Ascending aorta (tissue), 2 donors: ENCODE data around the gene PRR35. TPM values are rescaled to one million over a fixed set of nuclear protein-coding genes. Genes with fewer than 3 reads are reported as not detected.

ENCODE experiments used
- DNase-seq, 2 donors: peaks; one replicate each; pipeline ENCODE4 v3.0.0-alpha.2; 2019; ENCODE audit warnings: low spot score in 2 of 2
- H3K27ac ChIP-seq, 2 donors: fragments of 200-600 bp; sonication (generic); one replicate each; pipeline ENCODE4 v1.5.1; 2016 to 2017; ENCODE audit warnings: mild to moderate bottlenecking in 1 of 2
- H3K27me3 ChIP-seq: fragments of 200-600 bp; sonication (generic); one replicate; pipeline ENCODE4 v1.5.1; 2017
- H3K36me3 ChIP-seq, 2 donors: fragments of 200-600 bp; sonication (generic); one replicate each; pipeline ENCODE4 v1.5.1; 2016
- H3K4me1 ChIP-seq, 2 donors: fragments of 200-600 bp; sonication (generic); one replicate each; pipeline ENCODE4 v1.5.1; 2016 to 2017; ENCODE audit warnings: mild to moderate bottlenecking in 1 of 2
- H3K4me3 ChIP-seq, 2 donors: fragments of 200-600 bp; sonication (generic); one replicate each; pipeline ENCODE4 v1.5.1; 2016 to 2017; ENCODE audit warnings: mild to moderate bottlenecking in 1 of 2
- H3K9me3 ChIP-seq, 2 donors: fragments of 200-600 bp; sonication (generic); one replicate each; pipeline ENCODE4 v1.5.1; 2016
- intact Hi-C: fragments of 100-400 bp; cut with DNase I; formaldehyde crosslinking; loops from one replicate; pipeline ENCODE4 v1.15.1; 2023
- total RNA-seq: library from RNA; depleted of rRNA; stranded (reverse); fragments of >200 nt; gene quantifications from one replicate; pipeline ENCODE4 v1.1.0, GENCODE V29; 2016
- TF ChIP-seq, protein P1 (sequence below), 3 experiments: fragments of 200-600 bp in 2 of 3; fragments of 450-650 bp in 1 of 3; sonication (generic) in 2 of 3; IDR thresholded peaks; one replicate each; pipeline ENCODE4 v1.5.1; 2016 to 2019; ENCODE audit warnings: antibody characterized with exemption in 3 of 3, mild to moderate bottlenecking in 1 of 3, moderate library complexity in 1 of 3

The PRR35 gene
- total RNA-seq, 1 donor from 2014 or later = not detected

DNA sequence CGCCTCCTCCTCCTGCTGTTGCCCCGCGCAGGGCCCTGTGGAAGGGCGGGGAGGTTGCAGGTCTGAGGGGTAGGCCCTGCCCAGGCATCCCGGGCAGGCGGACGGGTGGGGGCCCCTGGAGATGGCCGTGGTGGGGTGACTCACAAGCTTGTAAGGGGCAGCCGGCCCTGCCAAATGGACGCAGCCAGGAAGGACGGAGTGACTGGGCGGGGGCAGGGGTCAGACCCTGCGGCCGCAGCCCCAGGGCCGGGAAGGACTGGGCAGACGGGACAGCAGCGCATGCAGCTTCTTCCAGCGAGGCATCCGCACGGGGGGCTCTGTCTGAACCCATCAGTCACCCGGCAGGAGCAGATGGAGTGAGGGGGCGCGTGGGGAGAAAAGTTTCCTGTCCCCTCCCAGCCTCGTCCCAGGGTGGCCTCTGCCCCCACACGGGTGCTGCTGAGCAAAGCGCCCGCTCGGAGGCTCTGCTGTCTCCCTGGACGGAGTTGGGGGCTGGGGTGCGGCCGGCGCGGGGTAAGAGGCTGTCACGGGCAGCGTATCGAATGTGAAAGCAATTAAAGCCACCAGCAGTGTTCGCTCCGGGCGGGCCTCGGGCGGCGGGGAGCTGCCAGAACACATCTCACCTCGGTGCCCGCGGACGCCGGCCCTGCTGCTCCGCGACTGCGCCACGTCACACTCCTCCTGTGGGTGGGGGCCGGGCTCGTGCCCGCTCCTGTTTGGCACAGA, 5.4 kb upstream of the PRR35 start:
- Histone ChIP-seq H3K36me3 (peaks cover 27 to 28% of the 10 kb centered on the region in 2 donors), H3K9me3 (no peaks in the 10 kb centered on the region), H3K27me3 (peaks cover 7% of the 10 kb centered on the region), H3K4me3 (no peak overlapping the region), H3K4me1 (peaks cover 0 to 2% of the 10 kb centered on the region in 2 donors), H3K27ac (no peak overlapping the region)
- TF ChIP-seq, protein P1, sequence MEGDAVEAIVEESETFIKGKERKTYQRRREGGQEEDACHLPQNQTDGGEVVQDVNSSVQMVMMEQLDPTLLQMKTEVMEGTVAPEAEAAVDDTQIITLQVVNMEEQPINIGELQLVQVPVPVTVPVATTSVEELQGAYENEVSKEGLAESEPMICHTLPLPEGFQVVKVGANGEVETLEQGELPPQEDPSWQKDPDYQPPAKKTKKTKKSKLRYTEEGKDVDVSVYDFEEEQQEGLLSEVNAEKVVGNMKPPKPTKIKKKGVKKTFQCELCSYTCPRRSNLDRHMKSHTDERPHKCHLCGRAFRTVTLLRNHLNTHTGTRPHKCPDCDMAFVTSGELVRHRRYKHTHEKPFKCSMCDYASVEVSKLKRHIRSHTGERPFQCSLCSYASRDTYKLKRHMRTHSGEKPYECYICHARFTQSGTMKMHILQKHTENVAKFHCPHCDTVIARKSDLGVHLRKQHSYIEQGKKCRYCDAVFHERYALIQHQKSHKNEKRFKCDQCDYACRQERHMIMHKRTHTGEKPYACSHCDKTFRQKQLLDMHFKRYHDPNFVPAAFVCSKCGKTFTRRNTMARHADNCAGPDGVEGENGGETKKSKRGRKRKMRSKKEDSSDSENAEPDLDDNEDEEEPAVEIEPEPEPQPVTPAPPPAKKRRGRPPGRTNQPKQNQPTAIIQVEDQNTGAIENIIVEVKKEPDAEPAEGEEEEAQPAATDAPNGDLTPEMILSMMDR (IDR thresholded peaks at IDR 0.05) = no peak
- DNase-seq = no peak
- intact Hi-C loops = no loop called here

DNA sequence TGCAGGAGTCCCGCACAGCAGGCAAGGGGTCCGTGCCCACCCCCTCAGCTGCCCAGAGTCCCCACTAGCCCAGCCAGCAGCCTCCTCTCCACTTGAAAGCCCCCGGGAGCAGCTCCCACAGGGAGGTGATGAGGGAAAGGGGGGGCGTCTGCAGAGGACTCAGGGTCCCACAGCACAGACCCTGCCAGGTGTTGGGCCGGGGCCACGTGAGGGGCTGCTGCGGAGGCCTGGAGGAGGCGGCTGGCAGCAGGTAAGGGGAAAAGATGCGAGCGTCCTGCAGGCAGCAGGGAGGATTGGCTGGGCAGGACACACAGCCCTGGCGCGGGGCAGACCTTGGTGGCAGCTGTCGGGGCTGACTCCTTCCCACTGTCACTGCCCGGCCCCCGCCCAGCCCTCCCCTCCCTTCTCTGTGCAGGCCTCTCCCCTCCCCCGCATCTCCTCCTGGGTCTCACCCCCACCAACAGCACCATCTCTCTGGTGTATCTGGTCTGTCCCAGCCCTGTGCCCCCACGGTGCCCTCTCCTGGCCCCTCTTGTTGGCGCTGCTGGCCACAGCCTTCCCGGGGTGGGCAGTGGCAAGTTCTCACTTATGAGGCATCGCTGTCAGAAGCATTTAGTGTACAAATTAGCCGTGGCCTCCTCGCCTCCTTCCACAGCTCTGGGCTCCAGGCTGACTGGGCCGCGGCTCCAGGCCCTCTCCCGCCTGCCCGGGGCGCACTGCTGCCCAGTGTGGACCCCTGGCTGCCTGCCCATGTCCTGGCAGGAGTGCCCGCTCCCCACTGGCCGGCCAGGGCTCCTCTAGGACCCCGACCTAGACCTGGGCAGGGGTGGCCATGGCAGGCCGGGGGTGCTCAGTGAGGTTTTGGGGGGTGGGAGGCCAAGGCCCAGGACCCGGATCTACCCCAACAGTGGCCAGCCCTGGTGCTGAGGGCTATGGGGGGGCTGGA, 4.4 kb upstream of the PRR35 start:
- DNase-seq = no peak
- no peaks in the 10 kb centered on the region for H3K9me3 ChIP-seq
- H3K4me1 ChIP-seq = peaks cover 0 to 2% of the 10 kb centered on the region in 2 donors
- peaks cover 7% of the 10 kb centered on the region for H3K27me3 ChIP-seq
- TF ChIP-seq, protein P1 (IDR thresholded peaks at IDR 0.05) = no peak
- H3K27ac ChIP-seq = no peak overlapping the region
- H3K4me3 ChIP-seq = no peak overlapping the region
- H3K36me3 ChIP-seq = peaks cover 21 to 25% of the 10 kb centered on the region in 2 donors
- intact Hi-C loops = no loop called here

- TF ChIP-seq, protein P1 (IDR thresholded peaks at IDR 0.05) = no peak
- DNase-seq = no peak
- no peak overlapping the region for H3K27ac ChIP-seq
These were observed 3.6 kb upstream of the PRR35 start for GRCh38 chr16:556474-557173.

DNA sequence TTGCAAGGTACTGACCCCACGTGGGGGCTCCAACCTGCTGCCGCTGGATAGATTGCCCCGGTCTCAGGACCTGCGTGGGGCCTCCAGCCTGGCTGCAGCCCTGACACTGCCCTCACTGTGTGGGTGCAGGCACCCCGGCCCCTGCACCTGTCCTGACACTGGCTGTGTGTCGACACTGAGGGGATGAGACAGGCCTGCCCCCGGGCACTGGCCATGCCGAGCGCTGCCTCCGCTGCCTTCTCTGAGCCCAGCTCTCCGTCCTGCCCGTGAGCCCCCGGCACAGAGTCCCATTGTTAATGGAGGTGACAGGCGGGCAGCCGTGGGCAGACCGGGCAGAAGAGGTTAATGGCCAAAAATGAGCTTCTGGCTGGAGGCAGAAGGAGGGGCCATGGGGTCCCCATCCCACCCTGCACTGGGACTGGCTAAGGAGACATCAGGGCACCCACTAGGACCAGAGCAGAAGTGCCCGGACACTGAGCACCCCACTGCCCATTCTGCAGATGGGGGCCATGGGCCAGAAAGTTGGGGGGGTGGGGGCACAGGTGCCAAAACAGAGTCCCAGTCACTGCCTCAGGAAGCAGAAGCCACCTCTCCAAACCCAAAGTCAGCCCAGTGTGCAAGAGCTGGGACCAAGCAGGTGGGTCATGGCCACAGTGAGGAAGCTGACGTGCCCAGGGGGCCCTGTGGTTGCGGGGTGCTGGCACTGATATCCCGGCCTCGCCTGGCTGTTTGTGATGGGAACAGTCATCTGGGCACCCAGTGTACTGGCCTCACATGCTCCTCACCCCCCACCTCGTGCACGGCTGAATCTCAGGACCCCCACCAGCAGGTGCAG, 2.5 kb upstream of the PRR35 start:
- H3K4me3 ChIP-seq = no peak overlapping the region
- intact Hi-C loops = no loop called here

More at GRCh38 chr16:556474-557173, 3.6 kb upstream of the PRR35 start:
- H3K27me3 ChIP-seq = peaks cover 7% of the 10 kb centered on the region
- intact Hi-C loops = no loop called here
- H3K4me3 ChIP-seq = no peak overlapping the region
- peaks cover 17 to 20% of the 10 kb centered on the region in 2 donors for H3K36me3 ChIP-seq
- peaks cover 0 to 2% of the 10 kb centered on the region in 2 donors for H3K4me1 ChIP-seq
- H3K9me3 ChIP-seq = no peaks in the 10 kb centered on the region

More for the DNA sequence above, 2.5 kb upstream of the PRR35 start:
- Histone ChIP-seq H3K4me1 (peaks cover 0 to 2% of the 10 kb centered on the region in 2 donors), H3K27ac (no peak overlapping the region), H3K27me3 (peaks cover 7% of the 10 kb centered on the region), H3K9me3 (no peaks in the 10 kb centered on the region), H3K36me3 (peaks cover 6 to 9% of the 10 kb centered on the region in 2 donors)
- TF ChIP-seq, protein P1 (IDR thresholded peaks at IDR 0.05) = no peak
- no peak for DNase-seq
